Measurements from ENCODE around the gene OR6S1.
A peak's percentile ranks its signal among the peaks of the same experiment; 100 is the strongest.

The OR6S1 gene

GRCh38 chr14:20686386-20687143, 45.1 kb upstream of the OR6S1 start:
- Histone ChIP-seq H3K9ac (no peak overlapping the region), H3K4me3 (IDR thresholded peaks at IDR 0.05; ENCODE audit: insufficient read depth, low read depth, low read length) (no peak overlapping the region), H3K79me2 (ENCODE audit: insufficient read depth, low read depth) (no peaks in the 10 kb centered on the region), H3K27ac (no peak overlapping the region), H4K20me1 (ENCODE audit: insufficient read depth) (no peaks in the 10 kb centered on the region), H3K4me1 (ENCODE audit: low read depth, poor library complexity, severe bottlenecking) (peaks cover 14% of the 10 kb centered on the region), H3K4me2 (peak overlapping the region; percentile 81; the same call in 1 of the 2 replicates), H3K36me3 (ENCODE audit: insufficient read depth) (no peaks in the 10 kb centered on the region), H3K27me3 (ENCODE audit: insufficient read depth, low read depth) (no peaks in the 10 kb centered on the region), H2AFZ (ENCODE audit: low read depth) (no peak overlapping the region)
- no peak for TF ChIP-seq CTCF (conservative IDR thresholded peaks at IDR 0.05; ENCODE audit: low read depth, low read length)

- H3K4me1 ChIP-seq (ENCODE audit: low read depth, poor library complexity, severe bottlenecking): peaks cover 7% of the 10 kb centered on the region
- H3K36me3 ChIP-seq (ENCODE audit: insufficient read depth): no peaks in the 10 kb centered on the region
- H3K27ac ChIP-seq: peak overlapping the region; percentile 86; the same call in 1 of the 2 replicates
- no peaks in the 10 kb centered on the region for H3K27me3 ChIP-seq (ENCODE audit: insufficient read depth, low read depth)
- H4K20me1 ChIP-seq (ENCODE audit: insufficient read depth): no peaks in the 10 kb centered on the region
- H2AFZ ChIP-seq (ENCODE audit: low read depth): peak overlapping the region; percentile 71
- peak overlapping the region; percentile 81 for H3K4me2 ChIP-seq
- peak overlapping the region; percentile 81; the same call in 1 of the 2 replicates for H3K9ac ChIP-seq
- no peak overlapping the region for H3K4me3 ChIP-seq (IDR thresholded peaks at IDR 0.05; ENCODE audit: insufficient read depth, low read depth, low read length)
- H3K79me2 ChIP-seq (ENCODE audit: insufficient read depth, low read depth): no peaks in the 10 kb centered on the region
- TF ChIP-seq CTCF (conservative IDR thresholded peaks at IDR 0.05; ENCODE audit: low read depth, low read length): no peak
Observed at GRCh38 chr14:20684662-20685456, 43.4 kb upstream of the OR6S1 start.

- H3K4me3 ChIP-seq (IDR thresholded peaks at IDR 0.05; ENCODE audit: insufficient read depth, low read depth, low read length): no peak within 1 kb of the TSS
- H3K36me3 ChIP-seq (ENCODE audit: insufficient read depth): no peaks in the 10 kb centered on the region
- no peak for TF ChIP-seq CTCF (conservative IDR thresholded peaks at IDR 0.05; ENCODE audit: low read depth, low read length)
- H3K27me3 ChIP-seq (ENCODE audit: insufficient read depth, low read depth): no peaks in the 10 kb centered on the region
- peaks cover 14% of the 10 kb centered on the region for H3K4me1 ChIP-seq (ENCODE audit: low read depth, poor library complexity, severe bottlenecking)
- H3K27ac ChIP-seq: peak within 1 kb of the TSS; percentile 86
- no peaks in the 10 kb centered on the region for H4K20me1 ChIP-seq (ENCODE audit: insufficient read depth)
- H2AFZ ChIP-seq (ENCODE audit: low read depth): peak within 1 kb of the TSS; percentile 71
- H3K4me2 ChIP-seq: peak within 1 kb of the TSS; percentile 81
- H3K79me2 ChIP-seq (ENCODE audit: insufficient read depth, low read depth): no peaks in the 10 kb centered on the region
- peak within 1 kb of the TSS; percentile 81; the same call in 1 of the 2 replicates for H3K9ac ChIP-seq
Observed at GRCh38 chr14:20683891-20684661, 42.6 kb upstream of the OR6S1 start, which contains the start of gene RNASE4. Gene RNASE4, plus strand, starts transcription at chr14:20684560. Its CDS starts 14,812 bp downstream, at chr14:20699372.
